ENCODE measurements around the gene TCF4. TPM values are rescaled to one million over a fixed set of nuclear protein-coding genes. Genes with fewer than 3 reads are reported as not detected.

The TCF4 gene
- total RNA-seq, 1 donor from 2014 or later, result 143 TPM

GRCh38 chr18:55629133-55629532, 41.1 kb upstream of the TCF4 start:
- TF ChIP-seq CTCF (IDR thresholded peaks at IDR 0.05), result no peak
- Histone ChIP-seq H3K36me3 (no peaks in the 10 kb centered on the region), H3K27me3 (no peaks in the 10 kb centered on the region), H3K4me3 (no peak overlapping the region), H3K9me3 (no peaks in the 10 kb centered on the region), H3K27ac (no peak overlapping the region), H3K4me1 (no peaks in the 10 kb centered on the region)
- intact Hi-C loops (cut with DNase I), result no loop called here
- no peak for ATAC-seq
- no peak for DNase-seq

GRCh38 chr18:55627007-55627406, 39.0 kb upstream of the TCF4 start:
- intact Hi-C loops (cut with DNase I), result no loop called here
- Histone ChIP-seq H3K4me3 (no peak overlapping the region), H3K9me3 (no peaks in the 10 kb centered on the region), H3K36me3 (no peaks in the 10 kb centered on the region), H3K27ac (no peak overlapping the region), H3K27me3 (no peaks in the 10 kb centered on the region), H3K4me1 (no peaks in the 10 kb centered on the region)
- ATAC-seq (no peak), DNase-seq (no peak)
- TF ChIP-seq CTCF (IDR thresholded peaks at IDR 0.05), result no peak

- ATAC-seq, result no peak
Observed at GRCh38 chr18:55625901-55626300, 37.9 kb upstream of the TCF4 start.

GRCh38 chr18:55623626-55624025, 35.6 kb upstream of the TCF4 start:
- no peaks in the 10 kb centered on the region for H3K27me3 ChIP-seq
- no peak overlapping the region for H3K4me3 ChIP-seq
- H3K27ac ChIP-seq, result no peak overlapping the region
- intact Hi-C loops (cut with DNase I), result no loop called here
- H3K4me1 ChIP-seq, result no peaks in the 10 kb centered on the region
- DNase-seq (no peak), ATAC-seq (no peak)
- no peaks in the 10 kb centered on the region for H3K9me3 ChIP-seq
- TF ChIP-seq CTCF (IDR thresholded peaks at IDR 0.05), result no peak
- no peaks in the 10 kb centered on the region for H3K36me3 ChIP-seq

More at GRCh38 chr18:55625901-55626300, 37.9 kb upstream of the TCF4 start:
- H3K4me3 ChIP-seq, result no peak overlapping the region
- H3K9me3 ChIP-seq, result no peaks in the 10 kb centered on the region
- H3K4me1 ChIP-seq, result no peaks in the 10 kb centered on the region
- H3K27me3 ChIP-seq, result no peaks in the 10 kb centered on the region
- no peaks in the 10 kb centered on the region for H3K36me3 ChIP-seq
- intact Hi-C loops (cut with DNase I), result no loop called here
- TF ChIP-seq CTCF (IDR thresholded peaks at IDR 0.05), result no peak
- H3K27ac ChIP-seq, result no peak overlapping the region
- no peak for DNase-seq

- TF ChIP-seq CTCF (IDR thresholded peaks at IDR 0.05), result no peak
- H3K9me3 ChIP-seq, result no peaks in the 10 kb centered on the region
- ATAC-seq, result no peak
- intact Hi-C loops (cut with DNase I), result no loop called here
- no peaks in the 10 kb centered on the region for H3K36me3 ChIP-seq
- H3K4me3 ChIP-seq, result no peak overlapping the region
- H3K4me1 ChIP-seq, result no peaks in the 10 kb centered on the region
- no peak for DNase-seq
- H3K27me3 ChIP-seq, result no peaks in the 10 kb centered on the region
- no peak overlapping the region for H3K27ac ChIP-seq
Observed at GRCh38 chr18:55610506-55610905, 22.5 kb upstream of the TCF4 start.

- intact Hi-C loops (cut with DNase I), result no loop called here
- no peaks in the 10 kb centered on the region for H3K27me3 ChIP-seq
- DNase-seq (no peak), ATAC-seq (no peak)
- no peak for TF ChIP-seq CTCF (IDR thresholded peaks at IDR 0.05)
- H3K4me3 ChIP-seq, result no peak overlapping the region
- no peaks in the 10 kb centered on the region for H3K4me1 ChIP-seq
- no peaks in the 10 kb centered on the region for H3K36me3 ChIP-seq
- no peak overlapping the region for H3K27ac ChIP-seq
- no peaks in the 10 kb centered on the region for H3K9me3 ChIP-seq
Observed at GRCh38 chr18:55609160-55609825, 21.3 kb upstream of the TCF4 start.
